Hippocampal formation (tissue), 2 donors: ENCODE results near the gene DUSP15.
"Not testable (repeated sequence)": the region's sequence is repeated elsewhere in the genome, so short reads cannot be mapped to it uniquely, and the experiment has no call there.

Experiments used
- DNase-seq, 2 donors: peaks; one replicate each; lab custom pipeline; 2025; lab: John Stamatoyannopoulos, UW

The DUSP15 gene, protein sequence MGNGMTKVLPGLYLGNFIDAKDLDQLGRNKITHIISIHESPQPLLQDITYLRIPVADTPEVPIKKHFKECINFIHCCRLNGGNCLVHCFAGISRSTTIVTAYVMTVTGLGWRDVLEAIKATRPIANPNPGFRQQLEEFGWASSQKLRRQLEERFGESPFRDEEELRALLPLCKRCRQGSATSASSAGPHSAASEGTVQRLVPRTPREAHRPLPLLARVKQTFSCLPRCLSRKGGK

DNA sequence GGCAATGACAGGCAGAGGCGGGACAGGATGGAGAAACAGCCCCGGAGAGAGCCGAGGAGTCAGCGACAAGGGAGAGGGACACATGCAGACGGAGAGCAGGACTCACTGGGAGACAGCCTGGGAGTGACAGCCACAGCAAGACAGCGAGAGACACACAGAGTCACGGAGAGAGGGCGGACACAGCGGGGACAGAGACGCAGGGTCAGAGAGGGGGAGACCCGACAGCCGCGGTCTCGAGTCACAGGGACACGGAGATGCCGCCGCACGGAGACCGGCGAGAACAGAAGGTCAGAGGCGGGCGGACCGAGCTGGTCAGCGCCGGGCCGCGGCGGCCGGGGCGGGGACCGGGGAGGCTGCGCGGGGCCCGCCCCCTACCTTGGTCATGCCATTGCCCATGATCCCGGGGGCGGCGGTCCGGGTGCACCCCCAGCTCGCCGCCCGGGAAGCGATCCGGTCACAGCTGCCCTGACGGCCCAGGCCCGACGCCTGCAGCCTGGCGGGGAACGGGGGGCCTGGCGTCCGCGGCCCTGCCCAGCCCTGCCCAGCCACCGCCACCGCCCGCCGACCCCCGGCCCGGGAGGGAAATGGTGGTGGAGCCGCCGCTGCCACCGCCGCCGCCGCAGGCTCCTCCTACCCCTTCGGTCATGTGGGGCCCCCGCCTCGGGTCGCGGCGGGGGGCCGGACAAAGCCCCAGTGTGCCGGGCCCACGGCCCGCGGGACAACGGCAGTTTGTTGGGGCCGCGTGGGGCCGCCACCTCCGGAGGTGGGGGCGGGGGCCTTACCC lies at the start of gene DUSP15, which contains the start of gene TTLL9:
TSS of gene DUSP15 (minus strand) at position 586 of the 784 bp plus-strand sequence. CDS start at position 396, 190 bp downstream.
TSS of gene TTLL9 (plus strand) at position 693 of the 784 bp plus-strand sequence. CDS start 493 bp downstream, outside the sequence.
- DNase-seq = peak; percentile 39 to 79

DNA sequence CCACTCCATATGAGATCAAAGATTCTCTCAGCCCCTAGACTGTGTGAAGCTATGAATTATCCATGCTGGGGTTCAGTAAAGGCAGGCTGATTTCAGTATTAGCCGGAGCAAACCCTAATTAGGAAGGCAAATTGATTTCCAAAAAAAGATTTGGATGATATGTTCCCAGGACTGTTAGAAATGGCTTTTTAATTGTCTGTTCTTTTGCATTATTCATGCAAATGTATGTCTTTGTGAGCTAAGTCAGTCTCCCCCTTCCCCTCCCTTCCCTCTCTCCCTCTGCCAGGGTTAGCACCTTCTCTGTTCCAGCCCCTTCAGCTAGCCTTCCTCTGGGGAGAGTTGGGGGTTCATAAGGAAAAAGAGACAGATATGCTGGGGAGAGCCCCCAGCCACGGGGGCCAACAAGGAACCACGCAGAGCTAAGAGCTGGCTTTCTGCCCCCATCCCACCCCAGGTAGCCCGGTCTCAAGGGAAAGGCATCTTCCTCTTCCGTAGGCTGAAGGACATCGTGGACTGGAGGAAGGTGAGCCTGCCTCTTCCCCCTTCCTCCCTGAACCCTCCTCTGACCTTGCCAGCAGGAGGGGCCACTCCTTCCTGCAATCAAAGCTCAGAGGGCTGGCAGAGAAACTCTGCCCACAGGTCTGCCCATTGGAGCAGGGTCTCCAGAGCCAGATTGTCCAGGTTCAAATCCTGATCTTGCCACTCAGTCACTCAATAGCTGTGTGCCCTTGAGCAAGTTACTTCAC lies 49.3 kb upstream of the DUSP15 start:
- DNase-seq = no peak

DNA sequence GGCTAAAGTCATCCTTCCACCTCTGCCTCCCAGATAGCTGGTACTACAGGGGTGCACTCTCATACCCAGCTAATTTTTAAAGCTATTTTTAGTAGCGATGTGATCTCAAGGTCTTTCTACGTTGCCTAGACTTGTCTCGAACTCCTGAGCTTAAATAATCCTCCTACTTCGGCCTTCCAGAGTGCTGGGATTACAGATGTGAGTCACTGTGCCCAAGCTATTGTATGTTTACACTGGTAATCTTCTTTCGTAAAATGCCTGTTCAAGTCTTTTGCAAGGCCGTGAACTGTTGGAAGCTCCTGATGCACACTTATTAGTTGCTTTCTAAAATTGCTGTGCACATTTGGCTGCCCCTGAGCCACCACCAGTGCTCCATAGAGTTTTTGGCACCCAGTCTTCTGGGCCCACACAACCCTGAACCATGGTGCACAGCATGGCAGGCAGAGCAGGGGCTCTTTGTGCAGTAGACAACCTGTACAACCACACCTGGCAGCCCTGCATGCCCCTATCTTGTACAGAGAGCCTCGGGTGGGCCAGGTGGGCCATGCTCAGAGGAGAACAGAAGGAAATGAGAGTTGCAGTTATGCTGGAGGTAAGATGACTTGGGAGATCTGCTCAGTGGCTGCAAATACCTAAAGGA lies 48.3 kb upstream of the DUSP15 start:
- no peak for DNase-seq

DNA sequence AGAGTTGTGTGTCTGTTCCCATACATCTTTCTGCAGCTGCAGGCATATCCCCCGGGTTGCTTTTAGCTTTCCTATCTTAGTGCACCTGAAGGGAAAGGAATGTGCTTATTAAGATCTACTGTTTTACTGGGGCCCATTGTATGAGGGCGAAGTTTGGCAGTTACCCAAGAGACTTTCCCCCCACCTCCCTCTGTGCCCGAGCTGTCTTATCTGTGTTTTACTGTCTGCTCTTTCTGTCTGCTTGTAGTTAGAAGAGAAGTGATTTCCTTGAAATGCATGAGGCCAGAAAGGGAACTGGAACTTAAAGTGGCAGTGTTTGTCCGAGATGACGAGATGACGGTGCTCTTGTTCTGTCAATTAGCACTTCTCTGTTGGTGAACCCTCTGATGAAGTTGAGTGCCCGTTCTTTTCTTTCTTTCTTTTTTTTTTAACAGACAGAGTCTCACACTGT lies 47.7 kb upstream of the DUSP15 start:
- not testable (repeated sequence) for DNase-seq

DNA sequence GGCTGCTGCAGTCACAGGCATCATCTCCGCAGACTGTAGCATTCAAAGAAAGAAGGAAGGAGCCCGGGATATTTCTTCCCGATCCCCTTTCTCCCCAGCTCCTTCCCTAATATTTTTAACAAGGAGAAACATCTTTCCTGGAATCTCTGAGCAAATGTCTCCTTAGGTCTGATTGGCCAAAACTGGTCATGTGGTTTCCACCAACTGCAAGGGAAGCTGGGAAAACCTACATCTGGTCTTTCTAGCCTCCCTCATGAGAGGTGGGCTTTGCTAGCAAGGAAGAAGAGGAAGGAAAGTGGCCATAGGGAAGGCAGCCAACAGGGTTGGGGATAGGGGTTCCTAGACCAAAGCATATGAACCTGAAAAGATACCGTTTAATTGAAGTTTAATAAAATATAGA lies 46.4 kb upstream of the DUSP15 start:
- DNase-seq = no peak

DNA sequence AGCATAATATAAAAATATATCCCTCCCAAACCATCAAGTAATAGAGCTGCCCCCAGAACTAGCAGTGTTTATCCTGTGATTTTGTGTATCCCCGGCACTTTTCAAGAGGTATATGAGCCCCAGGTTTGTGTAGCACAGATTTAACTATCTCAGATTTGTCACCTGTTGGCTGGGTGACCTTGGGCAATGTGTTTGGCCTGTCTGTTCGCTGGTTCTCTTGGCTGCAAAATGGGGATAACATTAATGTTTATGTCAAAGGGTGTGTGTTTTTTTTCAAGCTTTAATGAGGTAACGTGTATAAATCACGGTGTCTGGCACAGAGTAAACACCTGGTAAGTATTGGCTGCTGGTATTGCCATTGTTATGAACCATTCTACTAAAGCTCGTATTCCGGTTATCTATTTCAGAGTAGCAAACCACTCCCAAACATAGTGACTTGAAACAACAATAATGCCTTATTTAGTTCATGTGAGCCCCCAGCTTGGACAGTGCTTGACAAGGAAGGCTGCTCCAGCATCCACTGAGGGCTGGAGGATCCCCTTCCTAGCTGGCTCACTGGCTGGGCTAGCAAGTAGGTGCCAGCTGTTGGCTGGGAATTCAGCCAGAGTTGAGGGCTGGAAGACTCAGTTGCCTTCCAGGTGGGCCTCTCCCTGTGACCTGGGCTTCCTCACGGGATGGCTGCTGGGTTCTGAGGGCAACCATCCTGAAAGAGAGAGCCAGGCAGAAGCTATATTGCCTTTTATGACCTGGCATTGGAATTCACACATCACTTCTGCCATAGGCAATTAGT lies 45.4 kb upstream of the DUSP15 start:
- no peak for DNase-seq

DNA sequence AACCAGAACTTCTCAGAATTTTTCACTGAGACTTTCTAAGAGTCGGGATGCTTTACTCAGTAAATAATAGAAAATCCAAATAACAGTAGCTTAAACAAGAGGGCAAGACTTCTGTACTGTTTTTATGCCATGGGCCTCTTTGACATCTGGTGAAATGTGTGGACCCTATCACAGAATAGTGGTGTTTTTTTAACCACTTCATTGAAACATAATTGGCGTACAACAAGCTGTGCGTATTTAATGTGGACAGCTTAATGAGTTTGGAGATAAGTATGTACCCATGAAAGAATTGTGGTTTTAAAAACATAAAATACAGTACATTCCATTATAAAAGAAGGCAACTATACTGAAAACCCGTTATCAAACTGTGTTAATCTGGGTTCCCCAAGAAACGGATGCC lies 43.8 kb upstream of the DUSP15 start:
- DNase-seq = no peak

DNA sequence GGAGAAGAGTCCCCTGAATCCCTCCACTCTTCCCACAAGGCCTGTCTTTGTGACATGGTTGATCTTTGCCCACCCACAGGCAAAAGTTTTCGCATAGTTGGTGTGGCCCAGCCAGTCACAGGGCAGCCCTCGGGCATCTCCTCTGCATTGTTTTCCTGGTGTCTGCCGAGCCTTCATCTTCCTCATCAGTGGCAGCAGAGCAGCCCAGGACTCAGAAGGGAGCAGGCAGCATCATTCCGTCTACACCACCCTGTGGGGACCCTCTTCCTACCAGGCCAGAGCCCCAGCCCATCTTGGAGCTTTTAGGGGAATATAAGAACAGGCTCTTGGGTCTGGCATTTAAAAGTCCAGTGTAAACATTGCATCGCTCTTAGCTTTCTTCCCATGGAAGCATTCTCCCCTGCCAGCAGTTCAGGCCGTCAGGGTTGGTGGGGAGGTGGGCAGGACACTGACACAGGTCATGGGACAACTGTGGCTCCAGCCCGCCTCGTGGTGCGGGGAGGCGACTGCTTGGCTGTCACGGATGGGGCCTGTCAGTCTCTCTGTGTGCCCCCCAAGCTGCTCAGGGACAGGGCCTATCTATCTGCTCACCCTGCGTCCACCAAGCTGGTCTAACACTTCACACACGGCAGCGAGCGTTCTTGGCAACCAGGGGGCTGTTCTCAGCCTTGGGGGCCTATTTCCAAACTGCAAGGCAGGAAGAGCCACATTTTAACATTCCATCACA lies 43.3 kb upstream of the DUSP15 start:
- DNase-seq = no peak

DNA sequence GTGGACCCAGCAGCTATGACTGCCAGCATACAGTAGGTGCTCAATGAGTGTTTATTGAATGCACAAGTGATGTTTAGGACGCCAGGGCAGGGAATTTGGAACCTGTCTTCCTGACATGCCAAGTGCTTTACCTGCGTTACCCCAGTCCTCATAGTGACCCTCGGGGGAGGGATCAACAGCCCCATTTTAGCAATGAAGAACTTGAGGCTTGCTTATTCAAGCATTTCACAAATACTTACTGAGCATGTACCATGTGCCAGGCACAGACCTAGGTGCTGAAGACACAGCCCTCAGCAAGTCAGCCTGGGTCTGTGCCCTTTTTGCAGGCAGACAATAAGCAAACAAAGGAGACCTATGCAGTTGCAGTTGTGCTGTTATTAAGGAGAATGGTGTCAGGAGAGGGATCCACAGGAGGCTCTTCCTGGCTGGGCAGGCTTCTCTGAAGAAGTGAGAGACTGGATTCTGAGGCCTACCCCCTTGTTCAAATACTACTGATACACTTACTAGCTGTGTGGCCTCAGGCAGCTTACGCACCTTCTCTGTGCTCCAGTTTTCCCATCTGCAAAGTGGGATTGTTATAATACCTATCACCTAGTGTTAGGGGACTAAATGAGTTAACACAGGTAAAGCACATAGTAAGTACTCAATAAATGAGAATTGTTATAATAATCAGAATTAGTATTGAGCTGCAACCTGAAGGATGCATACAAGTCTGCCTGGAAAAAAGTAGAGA lies 39.9 kb upstream of the DUSP15 start:
- no peak for DNase-seq

DNA sequence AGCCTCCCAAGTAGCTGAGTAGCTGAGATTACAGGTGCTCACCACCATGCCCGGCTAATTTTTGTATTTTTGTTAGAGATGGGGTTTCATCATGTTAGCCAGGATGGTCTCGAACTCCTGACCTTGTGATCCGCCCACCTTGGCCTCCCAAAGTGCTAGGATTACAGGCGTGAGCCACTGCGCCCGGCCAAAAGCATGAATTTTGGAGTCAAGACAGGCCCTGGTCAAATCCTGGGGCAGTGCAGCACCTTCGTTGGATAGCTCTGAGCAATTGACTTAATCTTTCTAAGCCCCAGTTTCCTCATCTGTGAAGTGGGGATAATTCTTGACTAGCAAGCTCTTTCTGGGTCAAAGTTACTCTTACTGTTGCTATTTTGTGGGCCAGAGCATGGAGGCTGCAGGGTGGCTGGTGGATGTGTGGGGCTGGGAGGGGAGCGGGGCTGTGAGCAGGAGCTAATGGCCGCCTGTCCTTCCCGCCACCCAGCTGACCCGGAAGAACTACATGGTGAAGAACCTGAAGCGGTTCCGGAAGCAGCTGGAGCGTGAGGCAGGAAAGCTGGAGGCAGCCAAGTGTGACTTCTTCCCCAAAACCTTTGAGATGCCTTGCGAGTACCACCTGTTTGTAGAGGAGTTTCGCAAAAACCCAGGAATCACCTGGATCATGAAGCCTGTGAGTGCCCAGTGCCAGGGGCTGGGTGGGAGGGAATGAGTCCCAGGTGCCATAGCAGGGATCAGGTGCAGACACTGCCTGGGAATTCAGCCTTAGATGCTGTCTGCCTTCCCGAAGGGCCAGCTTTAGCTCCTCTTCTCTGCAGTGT lies 39.1 kb upstream of the DUSP15 start:
- no peak for DNase-seq

DNA sequence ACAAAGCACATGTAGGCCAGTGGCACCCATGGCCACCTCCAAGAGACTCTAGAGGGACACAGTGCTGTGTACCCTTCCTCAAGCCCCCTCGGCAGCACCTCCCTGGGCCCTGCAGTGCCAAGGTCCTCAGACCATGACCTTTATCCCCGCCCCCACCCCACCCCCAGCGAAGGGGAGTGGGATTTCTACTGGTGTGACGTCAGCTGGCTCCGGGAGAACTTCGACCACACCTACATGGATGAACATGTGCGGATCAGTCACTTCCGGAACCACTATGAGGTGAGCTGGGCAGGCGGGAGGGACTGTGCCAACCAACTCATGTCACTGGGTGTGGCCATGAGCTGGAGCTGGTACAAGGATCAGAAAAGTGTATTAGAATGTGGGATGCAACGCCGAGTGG lies 38.1 kb upstream of the DUSP15 start:
- DNase-seq = no peak

DNA sequence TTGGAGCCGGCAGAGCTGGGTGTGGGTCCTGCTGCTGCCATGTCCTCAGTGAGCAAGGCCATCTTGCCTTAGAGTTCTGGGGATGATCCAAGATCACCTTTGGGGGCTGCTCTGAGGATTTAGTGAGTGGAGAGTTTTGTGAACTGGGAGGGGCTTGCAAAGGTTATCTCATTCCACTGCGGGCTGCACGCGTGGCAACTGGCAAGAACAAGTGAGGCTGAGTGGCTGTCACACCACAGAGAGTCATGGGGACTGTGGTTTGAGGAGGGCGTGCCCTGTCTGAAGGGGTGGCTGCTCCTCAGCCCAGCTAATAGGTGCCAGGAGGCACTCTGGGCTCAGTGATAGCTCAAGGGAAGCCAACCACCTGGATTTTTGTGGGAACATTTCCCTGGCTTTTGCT lies 37.7 kb upstream of the DUSP15 start:
- no peak for DNase-seq

DNA sequence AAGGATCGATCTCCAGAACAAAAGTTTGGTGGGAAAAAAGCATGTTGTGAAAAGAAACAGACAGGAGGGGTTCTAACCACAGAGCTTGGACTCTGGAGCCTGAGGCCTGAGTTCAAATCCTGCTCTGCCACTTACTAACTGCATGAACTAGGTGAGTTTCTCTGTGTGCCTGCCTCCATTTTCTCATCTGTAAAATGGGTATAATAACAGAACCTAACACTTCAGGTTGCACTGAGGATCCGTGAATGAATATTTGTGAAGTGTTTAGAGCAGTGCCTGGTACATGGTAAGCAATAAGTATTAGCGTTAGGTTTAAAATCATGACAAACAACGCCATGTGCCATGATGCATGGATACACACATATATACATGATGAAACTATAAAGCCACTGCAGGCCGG lies 36.7 kb upstream of the DUSP15 start:
- DNase-seq = no peak

DNA sequence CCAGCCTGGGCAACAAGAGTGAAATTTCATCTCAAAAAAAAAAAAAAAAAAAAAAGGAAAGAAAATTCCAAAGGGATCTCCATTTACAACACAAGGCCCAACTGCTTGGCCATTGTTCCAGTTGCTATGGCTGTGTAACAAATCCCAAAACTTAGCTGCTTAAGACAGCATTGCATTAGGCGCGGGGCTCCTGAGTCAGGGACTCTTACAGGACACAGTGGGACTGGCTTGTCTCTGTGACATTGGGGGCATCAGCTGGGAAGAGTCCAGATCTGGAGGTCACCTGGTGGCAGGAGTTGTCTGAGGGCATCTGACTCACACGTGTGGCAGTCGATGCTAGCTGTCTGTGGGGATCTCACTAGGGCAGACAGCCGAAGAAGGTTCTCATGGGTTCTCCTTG lies 35.7 kb upstream of the DUSP15 start:
- DNase-seq = no peak

DNA sequence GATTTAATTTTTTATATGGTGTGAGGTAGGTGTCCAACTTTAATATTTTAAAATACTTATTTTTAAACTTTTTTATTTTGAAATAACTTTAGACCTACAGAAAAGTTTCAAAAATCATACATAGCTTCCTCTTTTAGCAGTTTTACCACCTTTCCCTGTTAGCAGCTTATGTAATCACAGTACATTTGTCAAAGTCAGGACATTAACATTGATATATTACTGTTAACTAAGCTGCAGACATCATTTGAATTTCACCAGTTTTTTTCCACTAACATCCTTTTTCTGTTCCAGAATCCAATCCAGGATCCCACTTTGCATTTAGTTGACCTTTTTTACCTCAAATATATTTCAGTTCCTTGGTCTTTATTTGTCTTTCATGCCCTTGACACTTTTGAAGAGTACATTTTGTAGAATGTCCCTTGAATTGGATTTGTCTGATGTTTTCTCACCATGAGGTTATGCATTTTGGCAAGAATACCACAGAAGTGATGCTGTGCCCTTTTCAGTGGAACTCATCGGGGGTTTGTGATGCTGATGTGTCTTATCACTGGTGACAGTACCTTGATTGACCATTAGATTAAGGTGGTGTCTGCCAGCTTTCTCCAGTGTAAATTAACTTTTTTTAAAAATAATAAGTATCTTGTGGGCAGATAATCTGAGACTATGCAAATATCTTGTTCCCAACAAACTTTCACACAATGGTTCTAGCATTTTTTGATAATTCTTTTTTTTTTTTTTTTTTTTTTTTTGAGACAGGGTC lies 33.5 kb upstream of the DUSP15 start:
- DNase-seq = no peak

DNA sequence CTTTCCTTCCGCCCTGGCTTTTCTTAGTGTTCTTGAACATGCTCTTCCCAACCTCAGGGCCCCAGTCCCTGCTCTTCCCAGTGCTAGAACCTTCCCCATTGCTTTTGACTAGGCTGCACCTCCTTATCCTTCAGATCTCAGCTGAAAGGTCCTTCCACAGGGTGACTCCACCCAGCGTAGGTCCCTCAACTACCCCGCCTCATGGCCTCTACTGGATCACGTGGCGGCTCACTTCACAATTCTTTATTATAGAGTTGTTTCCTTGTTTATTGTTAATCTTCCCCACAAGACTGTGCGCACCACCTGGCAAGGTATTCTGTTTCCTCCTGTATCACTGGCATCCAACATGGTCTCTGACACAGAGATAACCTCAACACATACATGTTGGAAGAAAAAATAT lies 31.3 kb upstream of the DUSP15 start:
- DNase-seq = no peak

DNA sequence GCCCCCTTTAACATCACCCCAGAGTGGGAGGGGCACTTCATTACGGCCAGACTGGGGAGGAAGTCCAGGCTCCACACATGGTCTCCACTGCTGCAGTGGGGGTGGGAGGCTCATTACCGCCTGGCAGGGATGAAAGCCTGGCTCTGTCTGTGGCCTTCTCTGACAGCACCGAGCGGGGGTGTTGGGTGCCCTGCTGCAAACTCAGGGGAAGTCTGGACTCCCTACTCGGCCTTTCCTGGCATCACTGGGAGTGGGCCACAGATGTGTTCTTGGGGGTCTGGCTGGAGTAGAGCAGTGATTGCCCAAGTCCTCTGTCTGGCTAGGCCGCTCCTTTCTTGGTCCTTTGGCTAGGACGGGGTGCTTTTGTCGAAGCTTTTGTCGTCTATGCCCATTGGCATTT lies 27.2 kb upstream of the DUSP15 start:
- peak in 1 of 2 donors; percentile 6 for DNase-seq

DNA sequence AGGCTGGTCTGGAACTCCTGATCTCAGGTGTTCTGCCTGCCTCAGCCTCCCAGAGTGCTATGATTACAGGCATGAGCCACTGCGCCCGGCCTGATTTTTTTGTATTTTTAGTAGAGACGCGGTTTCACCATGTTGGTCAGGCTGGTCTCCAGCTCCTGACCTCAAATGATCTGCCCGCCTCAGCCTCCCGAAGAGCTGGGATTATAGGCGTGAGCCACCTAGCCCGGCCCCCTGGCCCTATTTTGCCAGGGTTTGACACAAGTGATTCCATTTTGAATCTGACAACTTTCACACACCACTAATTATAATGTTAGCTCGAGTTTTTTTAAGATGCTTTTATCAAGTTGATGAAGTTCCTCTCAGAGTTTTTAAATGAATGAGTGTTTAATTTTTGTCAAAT lies 25.7 kb upstream of the DUSP15 start:
- no peak for DNase-seq
